Right renal cortex interstitium (tissue), 3 donors: ENCODE results near the gene DAG1. TPM values are rescaled to one million over a fixed set of nuclear protein-coding genes. Genes with fewer than 3 reads are reported as not detected.
"Not testable (repeated sequence)": the region's sequence is repeated elsewhere in the genome, so short reads cannot be mapped to it uniquely, and the experiment has no call there.

Experiments used
- DNase-seq, 3 donors: peaks; one replicate each; pipeline ENCODE4 v3.0.0-alpha.2; 2013; ENCODE audit warnings: low read depth in 3 of 3, low spot score in 2 of 3
- polyA plus RNA-seq, 3 donors: library from polyadenylated mRNA; unstranded; fragments of 120-200 nt; gene quantifications; one replicate each; pipeline ENCODE4 v1.2.1, GENCODE V29; 2013; ENCODE audit not compliant: insufficient read length in 3 of 3

DAG1 gene
- polyA plus RNA-seq, 3 donors, result 108 to 113 (median 110) TPM

- DNase-seq, result peak in 2 of 3 donors; percentile 68 to 76
Observed at GRCh38 chr3:49469037-49469935, 781 bp upstream of the DAG1 start.

DNA sequence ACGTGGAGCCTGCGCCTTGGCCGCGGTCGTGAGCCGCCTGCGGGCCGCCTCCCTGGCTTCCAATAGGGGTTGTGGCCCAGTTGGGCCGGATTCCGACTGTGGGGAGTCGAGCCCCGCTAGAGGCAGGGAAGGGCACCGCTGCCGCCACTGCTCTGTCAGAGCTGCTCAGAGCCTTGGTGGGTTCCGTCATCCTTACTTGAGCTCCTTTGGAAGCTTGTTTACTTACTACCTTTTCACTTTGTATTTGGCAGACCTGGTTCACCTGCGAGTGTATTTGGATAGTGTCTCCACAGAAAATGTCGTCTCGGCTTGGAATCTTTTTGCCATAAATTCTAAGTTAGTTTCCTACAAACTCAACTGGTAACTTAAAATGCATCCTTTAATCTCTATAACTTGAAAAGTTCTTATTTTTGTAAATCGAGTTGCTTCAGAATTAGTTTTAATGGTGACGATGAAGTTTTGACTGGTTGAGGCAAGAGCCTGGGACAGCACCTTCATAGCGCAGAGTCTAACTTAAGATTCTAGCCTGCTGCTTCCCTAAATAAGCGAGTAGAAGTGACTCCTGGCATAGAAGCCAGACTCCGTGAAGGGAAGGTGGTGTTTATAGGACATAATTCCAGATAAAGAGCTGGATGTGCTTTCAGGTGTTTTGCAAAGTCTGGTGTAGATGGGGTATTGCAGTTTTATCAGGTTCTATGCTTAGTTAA is 800 bp downstream of the DAG1 start:
- no peak for DNase-seq

- no peak for DNase-seq
Observed at GRCh38 chr3:49471856-49472495, 1.9 kb downstream of the DAG1 start.

GRCh38 chr3:49476563-49476962 is 6.5 kb downstream of the DAG1 start:
- no peak for DNase-seq

- no peak for DNase-seq
Observed at GRCh38 chr3:49482766-49483165, 12.7 kb downstream of the DAG1 start.

- no peak for DNase-seq
Observed at GRCh38 chr3:49484471-49484870, 14.4 kb downstream of the DAG1 start.

- DNase-seq, result no peak
Observed at GRCh38 chr3:49489247-49489646, 19.2 kb downstream of the DAG1 start.

- no peak for DNase-seq
Observed at GRCh38 chr3:49492969-49493368, 22.9 kb downstream of the DAG1 start.

DNA sequence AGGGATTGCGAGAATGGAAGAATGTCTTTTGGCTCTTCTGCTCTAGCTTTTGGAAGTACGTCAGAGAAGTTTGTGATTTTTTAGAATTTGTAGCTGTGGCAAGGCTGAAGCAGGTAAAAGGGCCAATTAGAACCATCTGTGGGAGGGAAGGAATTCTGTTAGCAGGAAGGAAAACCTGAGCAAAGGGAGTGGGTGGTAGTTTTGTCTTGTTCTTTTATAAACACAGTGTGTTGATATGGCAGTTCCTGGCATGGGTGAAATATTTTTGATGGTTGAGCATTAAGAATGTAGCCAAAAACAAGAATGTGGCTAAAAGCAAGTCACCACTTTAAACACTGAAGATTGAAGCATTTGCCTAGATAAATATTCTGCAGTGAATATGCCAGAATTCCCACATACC is 23.8 kb downstream of the DAG1 start:
- DNase-seq, result no peak

GRCh38 chr3:49495023-49495422 is 25.0 kb downstream of the DAG1 start:
- DNase-seq, result no peak

DNA sequence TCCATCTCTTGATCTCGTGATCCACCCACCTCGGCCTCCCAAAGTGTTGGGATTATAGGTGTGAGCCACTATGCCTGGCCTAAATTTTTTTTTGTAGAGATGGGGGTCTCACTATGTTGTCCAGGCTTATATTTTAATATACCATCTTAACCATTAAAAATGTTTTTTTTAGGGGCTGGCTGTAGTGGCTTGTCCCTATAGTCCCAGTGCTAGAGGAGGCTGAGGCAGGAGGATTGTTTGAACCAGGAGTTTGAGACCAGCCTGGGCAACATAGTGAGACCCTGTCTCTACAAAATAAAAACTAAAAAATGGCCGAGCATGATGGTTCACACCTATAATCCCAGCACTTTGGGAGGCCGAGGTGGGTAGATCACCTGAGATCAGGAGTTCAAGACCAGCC is 26.8 kb downstream of the DAG1 start:
- DNase-seq, result not testable (repeated sequence)

DNA sequence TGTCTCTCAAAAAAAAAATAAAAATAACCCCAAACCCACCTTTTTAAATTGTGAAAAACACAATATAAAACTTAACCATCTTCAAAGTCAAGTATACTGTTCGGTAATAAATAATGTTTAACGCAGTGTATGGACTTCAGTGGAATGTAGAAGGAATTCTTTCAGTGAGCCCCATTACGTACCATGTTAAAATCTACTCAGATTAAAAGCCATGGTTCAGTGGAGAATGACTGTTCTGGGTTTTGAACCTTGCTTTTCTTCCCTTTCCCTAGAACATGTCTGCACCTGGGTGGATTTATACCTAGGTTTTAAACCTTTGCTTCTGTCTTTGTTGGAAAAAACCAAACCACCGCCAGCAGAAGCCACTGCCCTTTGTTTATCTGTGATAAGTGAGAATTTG is 27.5 kb downstream of the DAG1 start:
- DNase-seq, result no peak

- DNase-seq, result no peak
Observed at GRCh38 chr3:49498239-49498638, 28.2 kb downstream of the DAG1 start.

DNA sequence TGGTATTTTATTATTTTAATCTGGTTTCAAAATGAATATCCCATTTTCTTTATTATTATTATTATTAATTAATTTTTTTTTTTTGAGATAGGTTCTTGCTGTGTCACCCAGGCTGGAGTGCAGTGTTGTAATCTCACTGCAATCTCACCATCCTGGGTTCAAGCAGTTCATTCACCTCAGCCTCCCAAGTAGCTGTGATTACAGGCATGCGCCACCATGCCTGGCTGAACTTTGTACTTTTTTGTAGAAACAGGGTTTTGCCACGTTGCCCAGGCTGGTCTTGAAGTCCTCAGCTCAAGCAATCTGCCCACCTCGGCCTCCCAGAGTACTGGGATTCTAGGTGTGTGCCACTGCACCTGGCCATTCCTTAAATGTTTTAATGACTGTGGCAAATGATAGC is 28.6 kb downstream of the DAG1 start:
- no peak for DNase-seq

- DNase-seq, result no peak
Observed at GRCh38 chr3:49500205-49500731, 30.2 kb downstream of the DAG1 start.

DNA sequence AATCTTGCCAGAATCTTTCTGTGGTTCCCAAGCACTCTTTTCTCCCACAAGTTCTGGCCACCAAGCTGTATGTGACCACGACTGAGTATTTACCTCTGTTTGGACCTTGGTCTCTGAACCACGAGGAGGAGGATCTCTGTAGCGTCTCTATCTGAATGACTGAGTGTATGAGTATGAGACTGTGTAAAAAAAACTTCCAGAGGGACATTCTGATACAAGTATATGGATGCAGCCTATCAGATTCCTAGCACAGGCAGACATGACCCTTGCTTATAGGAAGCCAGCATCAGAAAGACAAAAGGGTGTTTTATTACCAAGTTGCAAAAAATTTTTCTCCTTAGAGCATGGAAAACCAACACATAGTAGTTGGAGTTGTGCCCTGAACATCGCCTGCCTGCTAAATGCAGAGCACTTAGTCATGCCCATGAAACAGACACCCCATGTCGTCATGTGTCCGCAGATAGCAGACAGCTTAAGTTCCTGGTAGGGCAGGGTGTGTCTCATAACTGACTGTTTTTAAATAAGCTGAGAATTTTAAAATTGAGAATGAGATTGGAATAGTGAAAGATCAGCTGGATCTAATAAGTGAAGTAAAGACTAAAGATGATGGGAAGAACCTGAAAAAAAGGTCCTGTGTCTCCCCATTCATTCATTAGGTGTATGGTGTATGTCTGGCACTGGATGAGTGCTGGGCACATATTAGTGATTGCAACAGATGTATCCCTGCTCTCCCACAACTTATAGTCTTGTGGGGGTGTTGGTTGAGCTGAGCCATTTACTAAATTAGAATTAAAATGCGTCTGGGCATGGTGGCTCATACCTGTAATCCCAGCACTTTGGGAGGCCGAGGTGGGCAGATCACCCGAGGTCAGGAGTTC is 30.9 kb downstream of the DAG1 start:
- no peak for DNase-seq

DNA sequence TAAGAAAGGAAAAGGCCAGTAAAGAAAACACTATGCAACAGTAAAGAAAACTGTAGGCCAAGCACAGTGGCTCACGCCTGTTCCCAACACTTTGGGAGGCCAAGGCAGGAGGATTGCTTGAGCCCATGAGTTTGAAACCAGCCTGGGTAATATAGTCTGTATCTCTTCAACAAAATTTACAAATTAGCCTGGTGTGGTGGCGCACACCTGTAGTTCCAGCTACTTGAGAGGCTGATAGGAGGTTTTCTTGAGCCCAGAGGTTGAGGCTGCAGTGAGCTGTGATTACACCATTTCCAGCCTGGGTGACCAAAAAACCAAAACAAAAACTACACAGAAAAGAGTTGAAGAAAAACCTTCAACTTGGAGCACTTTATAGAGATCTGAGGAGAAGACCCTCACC is 31.8 kb downstream of the DAG1 start:
- no peak for DNase-seq

DNA sequence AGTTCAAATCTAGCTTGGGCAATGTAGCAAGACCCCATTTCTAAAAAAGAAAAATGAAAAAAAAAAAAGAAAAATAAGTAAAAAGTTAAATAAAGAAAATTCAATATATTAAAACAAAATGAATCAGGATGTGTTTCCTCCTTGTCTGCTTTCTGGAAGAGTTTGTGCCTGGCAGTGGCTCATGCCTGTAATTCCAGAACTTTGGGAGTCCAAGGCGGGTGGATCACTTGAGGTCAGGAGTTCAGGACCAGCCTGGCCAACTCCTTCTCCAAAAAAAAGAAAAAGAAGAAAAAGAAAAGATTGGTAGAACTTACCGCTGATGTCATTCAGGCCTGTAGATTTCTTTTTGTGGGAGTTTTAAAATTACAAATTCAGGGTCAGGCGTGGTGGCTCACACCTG is 36.8 kb downstream of the DAG1 start:
- DNase-seq, result no peak

- DNase-seq, result no peak
Observed at GRCh38 chr3:49509028-49509561, 39.0 kb downstream of the DAG1 start.

DNA sequence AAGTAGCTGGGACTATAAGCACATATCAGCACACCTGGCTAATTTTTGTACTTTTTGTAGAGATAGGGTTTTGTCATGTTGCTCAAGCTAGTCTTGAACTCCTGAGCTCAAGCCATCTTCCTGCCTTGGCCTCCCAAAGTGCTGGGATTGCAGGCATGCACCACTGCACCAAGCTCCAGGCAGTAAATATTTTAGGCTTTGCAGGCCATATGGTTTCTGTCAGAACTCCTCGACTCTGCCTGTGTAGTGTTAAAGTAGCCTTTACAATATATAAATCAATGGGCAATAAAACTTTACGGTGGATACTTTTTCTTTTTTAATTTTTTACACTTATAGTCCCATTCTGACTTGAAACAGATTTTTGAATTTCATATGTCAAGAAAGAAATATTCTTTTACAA is 41.6 kb downstream of the DAG1 start:
- DNase-seq, result no peak
